ENCODE results near the gene TMSB4X. TPM values are rescaled to one million over a fixed set of nuclear protein-coding genes. Genes with fewer than 3 reads are reported as not detected.
"Not testable (repeated sequence)": the region's sequence is repeated elsewhere in the genome, so short reads cannot be mapped to it uniquely, and the experiment has no call there.

The TMSB4X gene
- total and polyA plus RNA-seq, 2 donors (not counting 3 experiments of a cell fraction or from before 2014, with no cell fraction given) = 4,136 to 6,858 TPM

- H3K4me1 ChIP-seq (ENCODE audit: control insufficient read depth, extremely low read depth, insufficient read depth, low read length) = peaks cover 17% of the 10 kb centered on the region
- no peak overlapping the region for H3K9ac ChIP-seq (replicated peaks; ENCODE audit: extremely low read depth, insufficient read depth, low read length)
- TF ChIP-seq POLR2AphosphoS5 (IDR thresholded peaks at IDR 0.05; ENCODE audit: insufficient read depth, low read depth, low read length) (no peak), FOS (IDR thresholded peaks at IDR 0.05; ENCODE audit: borderline replicate concordance, insufficient read depth, low read length) (no peak), GATA2 (IDR thresholded peaks at IDR 0.05; ENCODE audit: insufficient read depth, insufficient read length, low read depth, low read length) (no peak)
- no peaks in the 10 kb centered on the region for H3K9me3 ChIP-seq (replicated peaks; ENCODE audit: control insufficient read depth, insufficient read depth, low read length)
- H4K20me1 ChIP-seq (replicated peaks; ENCODE audit: control insufficient read depth, extremely low read depth, insufficient read depth, low read length) = no peaks in the 10 kb centered on the region
- no peaks in the 10 kb centered on the region for H3K27me3 ChIP-seq (ENCODE audit: control insufficient read depth in 2 of 2, insufficient read depth in 2 of 2, low read length in 2 of 2)
- H3K36me3 ChIP-seq (ENCODE audit: control insufficient read depth in 2 of 2, extremely low read depth in 1 of 2, insufficient read depth in 2 of 2, low read length in 2 of 2) = no peaks in the 10 kb centered on the region
- no peak overlapping the region for H2AFZ ChIP-seq (ENCODE audit: low read depth, low read length)
- no peak overlapping the region for H3K4me2 ChIP-seq (ENCODE audit: insufficient read depth, low read length)
- peak; percentile 40 for FAIRE-seq
- no peaks in the 10 kb centered on the region for H3K9me1 ChIP-seq (replicated peaks; ENCODE audit: control insufficient read depth, extremely low read depth, insufficient read depth, low read length)
- dilution Hi-C loops (cut with MboI; ENCODE audit: extremely low pct_ligation_motif_present, low sequenced_read_pairs) (no loop called here), intact Hi-C loops (cut with micrococcal nuclease) (no loop called here)
- POLR2A ChIA-PET = no interaction called here
- no peaks in the 10 kb centered on the region for H3K79me2 ChIP-seq (ENCODE audit: control insufficient read depth, insufficient read depth, low read length)
- CTCF ChIA-PET = no interaction called here
- no peak for DNase-seq (ENCODE audit: low read depth, low spot score)
- no peak overlapping the region for H3K27ac ChIP-seq (ENCODE audit: insufficient read depth, low read depth, low read length)
- BruUV-seq (replicated peaks) = no TSS peak
- no peak overlapping the region for H3K4me3 ChIP-seq (replicated peaks in 1 of 3; ENCODE audit: insufficient read depth in 1 of 3, low read depth in 1 of 3, low read length in 3 of 3)
These were observed 12.8 kb upstream of the TMSB4X start for GRCh38 chrX:12962041-12962504.

DNA sequence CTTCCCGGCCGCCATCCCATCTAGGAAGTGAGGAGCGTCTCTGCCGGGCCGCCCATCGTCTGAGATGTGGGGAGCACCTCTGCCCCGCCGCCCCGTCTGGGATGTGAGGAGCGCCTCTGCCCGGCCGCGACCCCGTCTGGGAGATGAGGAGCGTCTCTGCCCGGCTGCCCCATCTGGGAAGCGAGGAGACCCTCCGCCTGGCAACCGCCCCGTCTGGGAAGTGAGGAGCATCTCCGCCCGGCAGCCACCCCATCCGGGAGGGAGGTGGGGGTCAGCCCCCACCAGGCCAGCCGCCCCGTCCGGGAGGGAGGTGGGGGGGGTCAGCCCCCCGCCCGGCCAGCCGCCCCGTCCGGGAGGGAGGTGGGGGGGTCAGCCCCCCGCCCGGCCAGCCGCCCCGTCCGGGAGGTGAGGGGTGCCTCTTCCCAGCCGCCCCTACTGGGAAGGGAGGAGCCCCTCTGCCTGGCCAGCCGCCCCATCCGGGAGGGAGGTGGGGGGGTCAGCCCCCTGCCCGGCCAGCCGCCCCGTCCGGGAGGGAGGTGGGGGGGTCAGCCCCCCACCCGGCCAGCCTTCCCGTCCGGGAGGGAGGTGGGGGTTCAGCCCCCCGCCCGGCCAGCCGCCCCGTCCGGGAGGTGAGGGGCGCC is 11.6 kb upstream of the TMSB4X start:
- H3K4me3 ChIP-seq (replicated peaks in 1 of 3; ENCODE audit: insufficient read depth in 1 of 3, low read depth in 1 of 3, low read length in 3 of 3); H3K4me1 ChIP-seq (ENCODE audit: control insufficient read depth, extremely low read depth, insufficient read depth, low read length); H3K79me2 ChIP-seq (ENCODE audit: control insufficient read depth, insufficient read depth, low read length); DNase-seq (ENCODE audit: low read depth, low spot score); H3K27ac ChIP-seq (ENCODE audit: insufficient read depth, low read depth, low read length); H4K20me1 ChIP-seq (replicated peaks; ENCODE audit: control insufficient read depth, extremely low read depth, insufficient read depth, low read length); BruUV-seq (replicated peaks); H3K9me3 ChIP-seq (replicated peaks; ENCODE audit: control insufficient read depth, insufficient read depth, low read length); CTCF ChIA-PET; H3K9ac ChIP-seq (replicated peaks; ENCODE audit: extremely low read depth, insufficient read depth, low read length); H3K36me3 ChIP-seq (ENCODE audit: control insufficient read depth in 2 of 2, extremely low read depth in 1 of 2, insufficient read depth in 2 of 2, low read length in 2 of 2); H3K27me3 ChIP-seq (ENCODE audit: control insufficient read depth in 2 of 2, insufficient read depth in 2 of 2, low read length in 2 of 2); intact Hi-C loops (cut with micrococcal nuclease); H2AFZ ChIP-seq (ENCODE audit: low read depth, low read length); dilution Hi-C loops (cut with MboI; ENCODE audit: extremely low pct_ligation_motif_present, low sequenced_read_pairs); FAIRE-seq; POLR2A ChIA-PET; H3K9me1 ChIP-seq (replicated peaks; ENCODE audit: control insufficient read depth, extremely low read depth, insufficient read depth, low read length); H3K4me2 ChIP-seq (ENCODE audit: insufficient read depth, low read length): not testable (repeated sequence)

Data from endothelial cell of umbilical vein (primary cell).